NT2/D1 (cell line): ENCODE data around the gene FOS.

Source experiments
- SUZ12 ChIP-seq: IDR thresholded peaks from 2 replicates; pipeline ENCODE4 v1.6.1; 2011; ENCODE audit not compliant: insufficient read length, insufficient read depth; ENCODE audit errors: extremely low read depth
- YY1 ChIP-seq: IDR thresholded peaks from 2 replicates; pipeline ENCODE4 v1.6.1; 2011; ENCODE audit not compliant: insufficient read length, insufficient read depth
- ZNF274 ChIP-seq: IDR thresholded peaks from 2 replicates; pipeline ENCODE4 v1.6.1; 2011; ENCODE audit warnings: mild to moderate bottlenecking, low read depth, low read length

GRCh38 chr14:75295061-75295461, 16.4 kb downstream of the FOS start:
- TF ChIP-seq ZNF274 = no peak
- TF ChIP-seq YY1 = no peak
- TF ChIP-seq SUZ12 = no peak
